ENCODE data around the gene RAB10.
A peak's percentile ranks its signal among the peaks of the same experiment; 100 is the strongest.
"Not testable (repeated sequence)": the region's sequence is repeated elsewhere in the genome, so short reads cannot be mapped to it uniquely, and the experiment has no call there.

Gene RAB10
- total RNA-seq = 35.9 to 65.7 reads per million in 2 donors

- peak; percentile 96 to 100 (median 99) for DNase-seq
Observed at GRCh38 chr2:26033818-26034636, at the start of gene RAB10. TSS of gene RAB10 (plus strand) at chr2:26034084. CDS start at chr2:26034609, 525 bp downstream.

- no peak for DNase-seq
Observed at GRCh38 chr2:25988134-25988533, 45.8 kb upstream of the RAB10 start.

DNA sequence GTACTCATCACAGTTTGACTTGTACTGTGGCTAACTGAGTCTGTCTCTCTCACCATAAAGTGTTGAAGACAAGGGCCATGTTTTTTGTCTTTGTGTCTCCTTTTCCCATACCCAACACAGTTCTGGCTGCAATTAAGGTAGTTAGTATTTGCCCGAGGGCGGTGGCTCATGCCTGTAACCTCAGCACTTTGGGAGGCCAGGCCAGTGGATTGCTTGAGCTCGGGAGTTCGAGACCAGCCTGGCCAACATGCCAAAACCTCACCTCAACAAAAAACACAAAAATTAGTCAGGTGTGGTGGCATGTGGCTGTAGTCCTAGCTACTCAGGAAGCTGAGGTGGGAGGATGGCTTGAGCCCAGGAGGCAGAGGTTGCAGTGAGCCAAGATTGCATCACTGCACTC lies 44.7 kb upstream of the RAB10 start:
- no peak for DNase-seq

GRCh38 chr2:25991965-25992364 lies 41.9 kb upstream of the RAB10 start:
- DNase-seq = no peak

GRCh38 chr2:25992556-25992955 lies 41.3 kb upstream of the RAB10 start:
- DNase-seq = no peak

GRCh38 chr2:25993049-25993448 lies 40.8 kb upstream of the RAB10 start:
- no peak for DNase-seq

GRCh38 chr2:25994509-25994908 lies 39.4 kb upstream of the RAB10 start:
- DNase-seq = no peak

DNA sequence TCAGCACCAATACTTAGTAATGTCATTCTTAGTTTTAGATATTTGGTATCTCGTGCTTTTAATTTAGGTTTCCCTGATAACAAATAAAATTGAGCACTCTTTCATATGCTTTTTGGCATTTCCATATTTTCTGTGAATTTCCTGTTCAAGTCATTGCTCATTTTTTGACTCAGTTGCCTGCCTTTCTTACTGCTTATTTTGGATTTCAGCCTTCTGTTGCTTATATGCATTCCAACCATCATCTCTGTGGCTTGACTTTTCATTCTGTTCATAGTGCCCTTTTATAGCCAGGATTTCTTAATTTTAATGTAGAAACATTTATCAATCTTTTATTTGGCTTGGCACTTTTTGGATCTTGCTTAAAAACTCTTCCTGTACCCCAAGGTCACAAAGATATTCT lies 37.0 kb upstream of the RAB10 start:
- DNase-seq = no peak

DNA sequence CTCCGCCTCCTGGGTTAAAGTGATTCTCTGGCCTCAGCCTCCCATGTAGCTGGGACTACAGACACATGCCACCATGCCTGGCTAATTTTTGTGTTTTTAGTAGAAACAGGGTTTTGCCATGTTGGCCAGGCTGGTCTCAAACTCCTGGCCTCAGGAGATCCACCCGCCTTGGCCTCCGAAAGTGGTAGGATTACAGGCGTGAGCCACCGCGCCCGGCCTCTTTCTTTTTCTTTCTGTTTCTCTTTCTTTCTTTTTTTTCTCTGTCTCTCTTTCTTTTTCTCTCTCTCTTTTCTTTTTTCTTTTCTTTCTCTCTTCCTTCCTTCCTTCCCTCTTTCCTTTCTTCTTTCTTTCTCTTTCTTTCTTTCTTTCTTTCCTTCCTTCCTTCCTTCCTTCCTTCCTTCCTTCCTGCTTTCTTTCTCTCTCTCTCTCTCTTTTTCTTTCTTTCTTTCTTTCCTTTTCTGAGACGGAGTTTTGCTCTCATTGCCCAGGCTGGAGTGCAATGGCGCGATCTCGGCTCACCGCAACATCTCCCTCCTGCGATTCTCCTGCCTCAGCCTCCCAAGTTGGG lies 35.0 kb upstream of the RAB10 start:
- not testable (repeated sequence) for DNase-seq

GRCh38 chr2:25999406-25999805 lies 34.5 kb upstream of the RAB10 start:
- not testable (repeated sequence) for DNase-seq

DNA sequence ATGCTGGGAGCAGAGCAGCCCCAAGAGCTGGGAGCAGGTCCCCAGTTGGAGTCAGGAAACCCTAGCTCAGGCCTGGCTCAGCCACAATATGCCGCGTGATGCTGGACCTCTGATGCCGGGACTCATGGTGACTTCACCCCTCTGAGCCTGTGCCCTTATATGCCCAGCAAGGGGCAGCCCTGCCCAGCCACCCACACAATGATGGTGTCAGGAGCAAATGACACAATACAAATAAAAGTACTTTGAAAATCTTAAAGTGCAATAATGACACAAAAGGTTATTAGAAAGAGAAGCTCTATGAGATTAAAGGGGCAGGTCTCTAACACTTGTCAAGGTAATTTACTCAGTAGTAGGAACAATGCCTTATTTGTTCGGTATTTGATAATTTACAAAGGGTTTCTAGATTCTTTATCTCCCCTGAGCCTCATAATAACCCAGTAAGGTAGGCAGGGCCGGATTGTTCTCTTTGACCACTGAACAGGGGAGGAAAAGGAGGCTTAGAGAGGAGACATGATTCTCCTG lies 33.3 kb upstream of the RAB10 start:
- DNase-seq = no peak

DNA sequence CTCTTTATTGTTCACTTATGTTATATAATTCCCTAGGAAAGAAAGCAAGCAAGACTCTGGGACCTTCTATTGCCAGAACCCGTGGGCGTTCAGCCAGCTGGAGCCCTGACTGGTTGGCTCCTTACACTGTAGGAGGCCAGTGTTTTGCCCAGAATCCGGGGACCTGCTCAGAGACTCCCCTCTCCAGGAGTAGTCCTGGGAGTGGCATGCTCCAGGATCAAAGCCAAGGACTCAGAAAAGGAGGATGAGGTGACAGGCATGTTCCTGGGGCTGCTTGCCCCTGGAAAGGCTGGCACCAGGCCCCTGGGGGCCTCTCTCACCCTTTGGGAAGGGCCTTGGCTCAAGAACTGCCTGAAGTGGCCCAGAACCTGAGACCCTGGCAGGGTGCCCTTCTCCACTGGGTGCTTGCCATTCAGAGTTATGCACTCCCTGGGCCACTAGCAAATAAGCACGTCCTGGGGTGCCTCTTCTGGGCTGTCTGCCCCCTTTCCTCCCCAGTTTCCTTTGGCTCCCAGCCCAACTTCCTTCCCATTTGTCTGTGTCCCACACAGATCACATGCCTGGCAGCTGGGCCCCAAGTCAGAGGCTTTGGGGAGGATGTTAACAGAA lies 32.0 kb upstream of the RAB10 start:
- no peak for DNase-seq

GRCh38 chr2:26002632-26003310 lies 31.1 kb upstream of the RAB10 start:
- no peak for DNase-seq

GRCh38 chr2:26008095-26008494 lies 25.8 kb upstream of the RAB10 start:
- DNase-seq = no peak

DNA sequence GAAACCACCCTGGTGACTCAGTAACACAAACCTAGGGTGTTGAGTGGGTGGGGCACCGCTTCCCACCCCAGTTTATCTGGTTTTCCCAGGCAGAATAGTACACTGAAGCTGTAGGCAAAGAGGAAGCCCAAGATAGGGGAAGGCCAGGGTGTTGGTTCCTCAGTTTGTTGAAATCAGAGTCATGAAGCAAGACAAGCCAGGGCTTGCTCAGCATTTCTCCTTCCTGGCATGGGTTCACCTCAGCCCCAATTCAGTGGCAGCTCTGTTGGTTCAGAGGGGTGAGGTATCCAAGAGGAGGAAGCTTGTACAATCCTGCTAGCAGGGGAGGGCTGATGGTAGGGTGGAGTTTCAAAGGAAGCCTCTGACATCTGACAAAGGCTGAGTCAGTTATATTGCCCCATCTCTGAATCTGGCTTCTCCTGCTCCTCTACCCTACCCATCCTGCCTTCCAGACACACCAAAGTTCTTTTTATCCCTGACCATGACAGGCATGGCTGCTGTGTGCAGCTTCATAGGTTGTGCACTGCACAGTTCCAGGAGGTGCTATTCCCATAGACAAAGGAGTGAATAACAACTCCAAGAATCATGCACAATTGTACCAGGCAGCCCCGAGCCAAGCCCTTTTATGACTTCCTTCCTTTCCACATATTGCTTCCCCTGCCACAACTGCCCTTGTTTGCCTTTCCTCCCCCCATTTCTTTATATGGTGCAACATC lies 24.9 kb upstream of the RAB10 start:
- no peak for DNase-seq

DNA sequence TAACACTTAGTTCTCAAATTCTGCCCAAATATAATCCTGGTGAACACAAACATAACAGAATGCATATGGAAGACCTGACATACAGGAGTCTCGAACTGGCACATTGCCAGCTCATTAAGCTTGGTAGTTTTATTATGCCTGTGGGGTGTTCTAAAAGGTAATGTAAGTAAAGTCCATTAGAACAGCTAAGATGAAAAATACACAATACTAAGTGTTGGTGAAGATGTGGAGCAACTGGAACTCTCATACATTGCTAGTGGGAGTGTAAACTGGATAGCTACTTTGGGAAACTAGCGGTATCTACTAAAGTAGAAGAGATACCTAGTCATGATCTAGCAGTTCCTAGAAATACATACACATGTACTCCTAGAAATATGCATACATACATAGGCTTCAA lies 24.3 kb upstream of the RAB10 start:
- DNase-seq = no peak

DNA sequence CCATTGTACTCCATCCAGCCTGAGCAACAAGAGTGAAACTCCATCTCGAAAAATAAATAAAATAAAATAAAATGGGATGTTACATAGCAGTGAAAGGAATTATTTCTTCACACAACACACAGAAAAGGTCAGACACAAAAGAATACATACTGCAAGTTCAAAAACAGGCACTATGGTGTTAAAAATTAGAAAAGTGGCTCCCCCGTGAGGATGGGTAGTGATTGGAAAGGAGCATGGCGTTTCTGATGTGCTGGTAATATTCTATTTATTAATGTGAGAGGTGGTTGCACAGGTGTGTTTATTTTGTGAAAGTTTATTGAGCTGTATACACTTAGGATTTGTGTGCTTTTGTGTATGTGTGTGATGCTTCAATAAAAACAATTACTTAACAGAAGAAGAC lies 22.9 kb upstream of the RAB10 start:
- no peak for DNase-seq

GRCh38 chr2:26011609-26011989 lies 22.3 kb upstream of the RAB10 start:
- no peak for DNase-seq

- no peak for DNase-seq
Observed at GRCh38 chr2:26011990-26012856, 21.7 kb upstream of the RAB10 start.

DNA sequence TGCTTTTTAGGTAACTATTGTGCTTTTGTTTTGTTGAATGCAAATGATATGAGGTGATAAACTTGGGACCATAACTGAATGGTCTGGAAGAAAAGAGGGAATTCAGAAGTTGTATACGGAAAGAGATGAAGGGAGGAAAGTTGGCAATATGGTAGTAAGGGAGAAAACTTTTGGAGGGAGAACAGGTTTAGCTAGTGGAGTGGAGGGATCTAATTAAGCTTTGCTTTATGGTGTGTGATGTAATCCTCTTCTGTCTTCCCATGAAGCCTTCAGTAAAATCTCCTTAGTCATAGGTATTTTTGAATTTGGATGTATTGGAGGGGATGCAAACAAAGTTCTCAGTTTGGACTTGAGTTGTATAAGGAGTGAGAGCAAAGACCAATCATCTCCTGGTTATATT lies 20.2 kb upstream of the RAB10 start:
- no peak for DNase-seq

GRCh38 chr2:26016012-26016705 lies 17.7 kb upstream of the RAB10 start:
- no peak for DNase-seq

All from T-helper 2 cell (primary cell).